ENCODE measurements around the gene TDRD15. TPM values are rescaled to one million over a fixed set of nuclear protein-coding genes. Genes with fewer than 3 reads are reported as not detected.
"Not testable (repeated sequence)": the region's sequence is repeated elsewhere in the genome, so short reads cannot be mapped to it uniquely, and the experiment has no call there.

The TDRD15 gene
- total RNA-seq, 2 donors from 2014 or later, result 0.33 TPM; not detected in 1

DNA sequence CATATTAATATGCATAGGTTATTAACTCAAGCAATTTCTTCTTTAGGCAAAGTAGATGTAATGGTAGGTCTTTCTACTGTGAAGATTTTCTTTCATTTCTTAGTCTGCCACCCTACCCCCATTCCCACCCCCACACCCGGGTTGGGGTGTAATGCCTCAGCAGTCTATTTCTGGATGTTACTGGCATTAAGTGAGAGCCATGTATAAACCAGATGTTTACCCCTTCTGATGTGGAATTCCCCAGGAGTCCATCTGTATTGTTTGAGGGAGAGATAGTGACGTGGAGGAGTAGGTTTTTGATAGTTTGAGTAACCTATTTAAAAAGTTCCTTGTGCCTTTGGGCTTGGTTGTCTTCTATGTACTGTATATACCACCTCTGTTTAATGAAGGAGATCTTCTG, 11.8 kb downstream of the TDRD15 start:
- intact Hi-C loops (cut with DNase I), result no loop called here
- Histone ChIP-seq H3K4me1 (no peaks in the 10 kb centered on the region), H3K9me3 (no peaks in the 10 kb centered on the region), H3K36me3 (replicated peaks in 1 of 2; ENCODE audit: insufficient read depth in 1 of 2, low read depth in 2 of 2) (no peaks in the 10 kb centered on the region), H3K27ac (no peak overlapping the region), H3K27me3 (no peaks in the 10 kb centered on the region), H3K4me3 (no peak overlapping the region)
- 51 to 58% methylated on average over 2 of the region's 2 CpGs for whole genome bisulfite sequencing, 2 donors
- ATAC-seq, result no peak
- no peak for DNase-seq
- TF ChIP-seq, protein P1, sequence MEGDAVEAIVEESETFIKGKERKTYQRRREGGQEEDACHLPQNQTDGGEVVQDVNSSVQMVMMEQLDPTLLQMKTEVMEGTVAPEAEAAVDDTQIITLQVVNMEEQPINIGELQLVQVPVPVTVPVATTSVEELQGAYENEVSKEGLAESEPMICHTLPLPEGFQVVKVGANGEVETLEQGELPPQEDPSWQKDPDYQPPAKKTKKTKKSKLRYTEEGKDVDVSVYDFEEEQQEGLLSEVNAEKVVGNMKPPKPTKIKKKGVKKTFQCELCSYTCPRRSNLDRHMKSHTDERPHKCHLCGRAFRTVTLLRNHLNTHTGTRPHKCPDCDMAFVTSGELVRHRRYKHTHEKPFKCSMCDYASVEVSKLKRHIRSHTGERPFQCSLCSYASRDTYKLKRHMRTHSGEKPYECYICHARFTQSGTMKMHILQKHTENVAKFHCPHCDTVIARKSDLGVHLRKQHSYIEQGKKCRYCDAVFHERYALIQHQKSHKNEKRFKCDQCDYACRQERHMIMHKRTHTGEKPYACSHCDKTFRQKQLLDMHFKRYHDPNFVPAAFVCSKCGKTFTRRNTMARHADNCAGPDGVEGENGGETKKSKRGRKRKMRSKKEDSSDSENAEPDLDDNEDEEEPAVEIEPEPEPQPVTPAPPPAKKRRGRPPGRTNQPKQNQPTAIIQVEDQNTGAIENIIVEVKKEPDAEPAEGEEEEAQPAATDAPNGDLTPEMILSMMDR (IDR thresholded peaks at IDR 0.05), result no peak
- TF ChIP-seq POLR2A (IDR thresholded peaks at IDR 0.05), result no peak

GRCh38 chr2:21142149-21142548, 18.4 kb downstream of the TDRD15 start:
- Histone ChIP-seq H3K36me3 (replicated peaks in 1 of 2; ENCODE audit: insufficient read depth in 1 of 2, low read depth in 2 of 2) (no peaks in the 10 kb centered on the region), H3K4me1 (no peaks in the 10 kb centered on the region), H3K27me3 (no peaks in the 10 kb centered on the region), H3K27ac (no peak overlapping the region), H3K4me3 (no peak overlapping the region), H3K9me3 (no peaks in the 10 kb centered on the region)
- no peak for ATAC-seq
- no peak for DNase-seq
- no peak for TF ChIP-seq POLR2A (IDR thresholded peaks at IDR 0.05)
- TF ChIP-seq, protein P1 (IDR thresholded peaks at IDR 0.05), result no peak
- intact Hi-C loops (cut with DNase I), result no loop called here
- WGBS, 2 donors, result 51 to 53% methylated on average over 2 of the region's 2 CpGs

GRCh38 chr2:21146638-21147037, 22.9 kb downstream of the TDRD15 start:
- TF ChIP-seq POLR2A (IDR thresholded peaks at IDR 0.05), result no peak
- TF ChIP-seq, protein P1 (IDR thresholded peaks at IDR 0.05), result no peak
- H3K36me3 ChIP-seq (replicated peaks in 1 of 2; ENCODE audit: insufficient read depth in 1 of 2, low read depth in 2 of 2), result no peaks in the 10 kb centered on the region
- DNase-seq (no peak), ATAC-seq (no peak)
- 77 to 85% methylated on average over 2 of the region's 2 CpGs for WGBS, 2 donors
- intact Hi-C loops (cut with DNase I), result no loop called here
- H3K9me3 ChIP-seq, result no peaks in the 10 kb centered on the region
- H3K27ac ChIP-seq, result no peak overlapping the region
- H3K27me3 ChIP-seq, result no peaks in the 10 kb centered on the region
- no peaks in the 10 kb centered on the region for H3K4me1 ChIP-seq
- H3K4me3 ChIP-seq, result no peak overlapping the region

DNA sequence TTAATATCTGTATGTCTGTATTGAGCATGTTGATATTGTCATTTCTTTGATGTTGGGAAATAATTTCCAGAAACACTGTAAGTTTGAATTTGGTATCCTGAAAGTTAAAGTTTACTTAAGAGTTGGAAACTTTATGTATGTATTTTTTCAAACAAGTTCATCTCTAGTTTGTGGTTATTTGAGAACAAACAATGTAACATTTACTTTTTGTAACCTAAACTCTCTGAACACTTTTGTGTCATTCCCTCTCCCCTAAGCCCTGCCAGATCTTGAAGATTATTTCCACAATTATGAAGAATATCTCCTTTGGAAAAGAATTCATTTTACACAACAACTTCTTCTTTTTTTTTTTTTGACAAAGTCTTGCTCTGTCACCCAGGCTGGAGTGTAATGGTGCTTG, 24.9 kb downstream of the TDRD15 start:
- ATAC-seq (no peak), DNase-seq (no peak)
- no peaks in the 10 kb centered on the region for H3K4me1 ChIP-seq
- H3K9me3 ChIP-seq, result no peaks in the 10 kb centered on the region
- intact Hi-C loops (cut with DNase I), result no loop called here
- H3K27me3 ChIP-seq, result no peaks in the 10 kb centered on the region
- H3K27ac ChIP-seq, result no peak overlapping the region
- no peaks in the 10 kb centered on the region for H3K36me3 ChIP-seq (replicated peaks in 1 of 2; ENCODE audit: insufficient read depth in 1 of 2, low read depth in 2 of 2)
- H3K4me3 ChIP-seq, result no peak overlapping the region
- TF ChIP-seq POLR2A (IDR thresholded peaks at IDR 0.05), result no peak
- TF ChIP-seq, protein P1 (IDR thresholded peaks at IDR 0.05), result no peak

DNA sequence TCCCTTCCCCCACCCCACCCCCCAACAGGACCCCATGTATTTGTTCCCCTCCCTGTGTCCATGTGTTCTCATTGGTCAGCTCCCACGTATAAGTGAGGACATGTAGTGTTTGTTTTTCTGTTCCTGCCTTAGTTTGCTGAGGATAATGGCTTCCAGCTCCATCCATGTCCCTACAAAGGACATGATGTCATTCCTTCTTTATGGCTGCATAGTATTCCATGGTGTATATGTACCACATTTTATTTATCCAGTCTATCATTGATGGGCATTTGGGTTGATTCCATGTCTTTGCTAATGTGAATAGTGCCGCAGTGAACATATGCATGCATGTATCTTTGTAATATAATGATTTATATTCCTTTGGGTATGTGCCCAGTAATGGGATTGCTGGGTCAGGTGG, 27.5 kb downstream of the TDRD15 start:
- 34 to 44% methylated on average over 2 of the region's 2 CpGs for WGBS, 2 donors
- DNase-seq; intact Hi-C loops (cut with DNase I); H3K27ac ChIP-seq; H3K4me1 ChIP-seq; H3K36me3 ChIP-seq (replicated peaks in 1 of 2; ENCODE audit: insufficient read depth in 1 of 2, low read depth in 2 of 2); H3K4me3 ChIP-seq; ATAC-seq; H3K27me3 ChIP-seq; H3K9me3 ChIP-seq: not testable (repeated sequence)

Measured in body of pancreas (tissue), 4 donors.